NCI-H146 (cell line): ENCODE data around the gene FAM98B.
A peak's percentile ranks its signal among the peaks of the same experiment; 100 is the strongest.
"Not testable (repeated sequence)": the region's sequence is repeated elsewhere in the genome, so short reads cannot be mapped to it uniquely, and the experiment has no call there.

Experiments
- DNase-seq: peaks from one replicate; lab custom pipeline; 2025; lab: John Stamatoyannopoulos, UW

Gene FAM98B

DNA sequence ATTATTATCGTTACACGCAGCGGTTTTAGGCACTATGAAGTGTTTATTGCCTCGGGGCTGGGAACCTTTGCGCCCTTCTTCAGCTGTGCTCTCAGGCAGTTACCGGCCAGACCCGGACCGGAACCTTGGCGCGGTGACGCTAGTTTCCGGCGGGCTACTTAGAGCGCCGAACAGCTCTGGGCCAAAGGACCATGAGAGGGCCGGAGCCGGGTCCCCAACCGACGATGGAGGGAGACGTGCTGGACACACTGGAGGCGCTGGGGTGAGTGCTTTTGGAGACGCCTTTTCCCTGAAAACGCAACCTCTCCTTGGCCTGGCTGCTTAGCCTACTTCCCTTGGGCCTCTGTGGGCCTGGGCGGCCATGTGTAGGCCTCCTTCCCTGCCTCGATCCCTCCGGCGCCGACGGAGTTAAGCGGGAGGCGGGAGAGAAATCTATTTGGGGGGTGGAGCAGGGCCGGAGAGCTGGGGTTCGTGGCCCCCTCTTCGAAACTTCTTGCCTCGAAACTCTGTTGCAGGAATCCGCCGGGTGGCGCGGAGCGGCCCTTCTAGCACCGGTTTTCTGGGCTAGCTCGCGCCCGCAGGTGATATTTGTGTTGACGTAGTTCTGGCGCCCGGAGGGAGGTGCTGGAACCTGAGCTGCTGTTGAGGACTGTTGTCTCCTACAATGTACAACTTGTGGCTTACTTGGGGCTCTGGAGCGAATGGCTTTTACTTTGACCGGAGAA lies at the start of gene FAM98B:
Gene FAM98B, plus strand, starts transcription at position 157 of the 725 bp plus-strand sequence. Its CDS starts 35 bp downstream, at position 192.
- DNase-seq: peak; percentile 70

GRCh38 chr15:38406436-38406835 lies 47.5 kb upstream of the FAM98B start:
- no peak for DNase-seq

DNA sequence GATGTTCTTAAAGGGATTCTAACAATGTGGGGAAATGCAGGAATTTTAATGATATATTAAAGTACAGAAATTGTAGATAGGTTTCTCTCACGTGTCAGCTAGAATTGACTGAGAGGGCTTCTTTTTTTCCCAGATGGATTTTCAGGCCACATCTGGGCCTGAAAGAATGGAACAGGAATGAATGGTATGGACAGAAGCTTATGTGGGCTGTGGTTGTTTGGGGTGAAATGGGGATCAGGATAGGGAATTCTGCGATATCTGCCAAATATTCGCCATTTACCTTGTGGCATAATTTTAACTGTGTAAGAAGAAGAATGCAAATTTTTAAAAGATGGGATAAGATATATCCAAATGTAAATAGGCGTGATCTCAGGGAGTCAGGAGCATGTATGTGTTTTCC lies 45.4 kb upstream of the FAM98B start:
- no peak for DNase-seq

- DNase-seq: no peak
Measured at GRCh38 chr15:38411902-38412301, 42.0 kb upstream of the FAM98B start.

DNA sequence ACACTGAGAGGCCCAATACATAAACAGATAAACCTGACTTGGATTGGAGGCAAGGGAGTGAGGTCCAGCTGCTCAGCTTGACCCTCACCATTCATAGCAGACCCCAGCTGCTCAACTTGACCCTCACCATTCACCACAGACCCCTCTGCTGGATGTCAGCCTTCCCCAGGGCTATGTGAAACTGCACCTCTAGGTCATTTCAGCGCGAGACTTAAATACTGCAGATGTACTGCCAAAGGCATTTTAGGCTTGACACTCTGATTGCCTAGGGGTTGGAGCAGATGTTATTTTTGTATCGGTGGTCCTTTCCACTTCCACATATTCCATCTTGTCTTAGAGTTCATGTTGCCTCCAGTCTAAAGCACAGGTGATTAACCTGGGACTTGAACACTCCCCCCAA lies 41.5 kb upstream of the FAM98B start:
- DNase-seq: no peak

GRCh38 chr15:38414357-38414756 lies 39.6 kb upstream of the FAM98B start:
- DNase-seq: peak; percentile 5

DNA sequence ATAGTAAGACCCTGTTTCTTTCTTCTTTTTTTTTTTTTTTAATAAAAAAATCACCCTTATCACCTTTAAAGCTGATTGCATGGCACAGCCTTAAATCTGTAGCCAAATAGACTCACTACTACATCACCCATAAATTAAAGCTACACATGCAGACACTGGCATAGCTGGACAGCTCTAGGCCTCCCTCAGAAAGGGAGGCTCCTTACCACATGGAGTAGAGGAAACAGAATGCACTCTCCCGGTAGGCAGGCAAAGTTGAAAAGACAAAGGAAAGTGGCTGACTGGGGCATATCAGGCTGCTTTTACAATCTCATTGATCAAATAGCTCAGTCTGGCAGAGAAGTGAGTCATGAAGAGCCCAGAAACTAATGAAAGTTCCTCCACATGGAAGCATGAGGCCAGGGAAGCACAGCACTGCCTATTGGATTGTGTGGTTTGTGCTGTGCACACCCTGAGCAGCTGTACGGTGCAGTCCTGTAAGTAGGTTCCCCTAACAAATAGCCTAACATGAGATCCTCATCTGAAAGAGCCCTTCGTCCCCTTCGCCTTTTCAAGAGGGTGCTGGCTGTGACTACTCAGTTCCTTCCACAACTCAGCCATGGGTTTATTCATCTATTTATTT lies 32.7 kb upstream of the FAM98B start:
- DNase-seq: no peak

- no peak for DNase-seq
Measured at GRCh38 chr15:38424101-38424552, 29.8 kb upstream of the FAM98B start.

DNA sequence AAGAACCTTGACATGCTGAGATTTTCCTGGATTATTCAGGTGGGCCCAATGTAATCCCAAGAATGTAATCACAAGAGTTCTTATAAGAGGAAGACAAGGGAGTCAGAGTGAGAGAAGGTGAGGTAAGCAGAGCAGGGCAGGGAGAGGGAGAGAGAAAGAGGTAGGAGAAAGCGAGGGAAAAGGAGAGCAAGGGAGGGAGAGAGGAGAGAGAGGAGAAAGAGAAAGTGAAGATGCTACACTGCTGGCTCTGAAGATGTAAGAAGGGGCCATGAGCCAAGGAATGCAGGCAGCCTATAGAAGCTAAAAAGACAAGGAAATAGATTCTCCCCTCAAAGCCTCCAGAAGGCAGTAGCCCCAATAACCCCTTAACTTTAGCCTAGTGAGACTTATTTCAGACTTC lies 28.7 kb upstream of the FAM98B start:
- no peak for DNase-seq

DNA sequence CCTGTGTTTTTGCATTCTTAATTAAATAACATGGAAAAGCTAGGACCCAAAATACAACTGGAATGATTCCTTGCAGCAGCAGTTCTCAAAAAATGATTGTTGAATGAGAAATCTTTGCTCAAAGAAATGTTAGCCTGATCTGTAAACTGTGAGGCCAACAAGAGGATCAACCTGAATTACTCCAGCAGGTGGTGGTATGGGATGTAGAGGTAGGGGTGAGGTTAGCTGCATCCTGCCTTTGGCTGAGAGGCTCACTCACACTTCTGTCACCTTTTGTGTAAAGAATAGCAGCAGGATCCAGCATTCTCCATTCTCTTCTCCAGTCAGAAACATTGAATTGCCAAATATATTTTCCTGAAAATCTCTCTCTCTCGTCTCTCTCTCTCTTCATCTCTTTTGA lies 26.5 kb upstream of the FAM98B start:
- DNase-seq: no peak

GRCh38 chr15:38430106-38430760 lies 23.7 kb upstream of the FAM98B start:
- DNase-seq: no peak

GRCh38 chr15:38436993-38437392 lies 16.9 kb upstream of the FAM98B start:
- DNase-seq: no peak

DNA sequence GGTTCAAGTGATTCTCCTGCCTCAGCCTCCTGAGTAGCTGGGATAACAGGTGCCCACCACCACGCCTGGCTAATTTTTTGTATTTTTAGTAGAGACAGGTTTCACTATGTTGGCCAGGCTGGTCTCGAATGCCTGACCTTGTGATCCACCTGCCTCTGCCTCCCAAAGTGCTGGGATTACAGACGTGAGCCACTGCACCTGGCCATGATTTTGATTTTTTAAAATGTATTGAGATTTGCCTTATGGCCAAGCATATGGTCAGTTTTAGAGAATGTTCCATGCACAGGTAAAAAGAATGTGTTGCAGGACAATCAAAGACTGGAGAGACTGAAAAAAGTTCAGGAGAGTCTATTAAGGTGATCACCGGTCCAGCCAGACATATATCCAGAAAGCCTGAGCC lies 16.3 kb upstream of the FAM98B start:
- not testable (repeated sequence) for DNase-seq

DNA sequence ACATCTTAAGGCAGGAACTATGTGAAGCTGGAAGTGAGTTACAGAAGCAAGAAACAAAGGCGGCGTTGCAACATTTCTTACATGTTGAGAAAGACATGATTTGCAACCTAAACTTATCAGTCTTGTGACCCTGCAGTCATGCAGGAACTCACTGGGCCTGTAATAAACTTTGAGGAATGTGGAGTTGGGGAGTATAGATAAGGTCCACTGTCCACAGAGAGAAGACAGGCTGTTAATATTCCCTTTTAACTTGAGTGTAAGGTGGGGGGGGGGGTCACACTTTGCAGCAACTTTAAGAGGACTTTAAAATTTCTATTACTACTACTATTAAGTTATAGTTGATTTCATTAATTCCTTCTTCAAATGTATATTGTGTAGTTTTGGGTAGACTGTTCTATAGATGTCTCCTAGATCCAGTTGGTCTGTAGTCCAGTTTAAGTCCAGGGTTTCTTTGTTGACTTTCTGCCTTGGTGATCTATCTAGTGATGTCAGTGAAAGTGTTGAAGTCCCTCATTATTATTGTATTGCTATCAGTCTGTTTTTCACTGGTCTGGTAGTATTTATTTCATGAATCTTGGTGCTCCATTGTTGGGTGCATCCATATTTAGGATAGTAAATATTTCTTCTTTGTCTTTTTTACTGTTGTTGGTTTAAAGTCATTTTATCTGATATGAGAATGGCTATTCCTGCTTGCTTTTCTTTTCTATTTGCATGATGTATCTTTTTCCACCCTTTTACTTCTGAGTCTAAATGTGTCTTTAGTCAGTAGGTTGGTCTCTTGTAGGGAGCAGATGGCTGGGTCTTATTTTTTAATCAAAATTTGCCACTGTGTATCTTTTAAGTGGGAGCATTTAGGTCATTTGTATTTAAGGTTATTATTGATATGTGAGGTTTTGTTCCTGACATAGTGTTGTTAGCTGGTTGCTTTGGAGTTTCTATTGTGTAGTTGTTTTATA lies 15.6 kb upstream of the FAM98B start:
- DNase-seq: no peak

- DNase-seq: peak; percentile 84
Measured at GRCh38 chr15:38440353-38441129, 13.4 kb upstream of the FAM98B start.

DNA sequence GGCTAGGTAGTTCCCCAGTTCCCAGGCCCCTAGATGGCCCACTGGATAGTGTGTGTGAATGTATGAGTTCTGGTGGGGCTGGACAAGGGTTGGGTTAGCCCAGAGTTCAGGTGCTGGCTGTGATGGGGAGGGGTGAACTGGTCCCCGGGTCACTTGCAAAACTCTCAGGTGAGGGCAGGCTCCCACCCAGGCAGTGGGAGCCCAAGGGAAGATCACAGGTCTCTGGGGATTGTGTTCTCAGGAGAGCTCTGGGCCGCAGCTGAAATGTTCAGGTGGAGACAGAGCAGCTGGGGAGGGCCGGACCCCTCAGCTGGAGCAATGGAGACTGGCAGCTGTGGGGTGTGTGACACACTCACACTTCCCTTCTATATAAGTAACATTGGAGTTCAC lies 12.8 kb upstream of the FAM98B start:
- DNase-seq: no peak

DNA sequence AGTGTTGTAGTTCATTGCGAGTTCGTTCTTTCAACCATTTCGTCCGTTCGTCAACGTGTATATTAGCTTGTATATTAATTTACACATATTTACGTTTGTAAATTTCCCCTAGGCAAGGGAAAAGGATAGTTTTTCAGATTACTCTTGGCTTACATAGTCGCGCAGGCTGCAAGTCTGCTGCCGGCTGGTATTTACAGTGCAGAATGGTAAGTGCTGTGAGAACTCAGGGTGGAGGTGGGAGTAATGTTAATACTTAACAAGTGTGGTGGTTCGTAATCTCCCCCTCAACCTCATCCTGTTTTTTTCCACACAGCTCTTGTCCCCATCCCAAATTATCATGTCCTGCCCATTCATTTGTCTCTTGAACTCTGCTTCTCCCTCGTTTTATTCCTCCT lies 766 bp downstream of the FAM98B start:
- no peak for DNase-seq

- DNase-seq: no peak
Measured at GRCh38 chr15:38455092-38455491, 1.2 kb downstream of the FAM98B start.

GRCh38 chr15:38458646-38459045 lies 4.7 kb downstream of the FAM98B start:
- DNase-seq: no peak

GRCh38 chr15:38459480-38459879 lies 5.6 kb downstream of the FAM98B start:
- DNase-seq: no peak

DNA sequence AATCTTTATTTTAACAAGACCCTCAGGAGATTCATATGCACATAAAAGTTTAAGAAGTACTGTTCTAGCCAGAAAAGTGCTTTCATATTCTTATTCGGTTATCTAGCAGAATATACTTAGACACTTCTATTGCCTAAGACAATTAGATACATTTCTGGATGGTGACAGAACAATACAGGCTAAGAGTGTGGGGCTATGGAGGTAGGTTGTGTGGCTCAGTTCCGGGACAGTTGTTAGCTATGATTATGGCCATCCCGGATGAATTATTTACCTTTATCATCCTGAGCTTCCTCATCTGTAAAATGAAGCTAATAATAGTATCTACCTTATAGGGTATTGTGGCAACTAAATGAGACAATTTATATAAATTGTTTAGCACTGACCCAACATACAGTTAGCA lies 6.6 kb downstream of the FAM98B start:
- no peak for DNase-seq
